Smooth muscle cell (in vitro differentiated cells): Measurements from ENCODE around the gene PREB. TPM values are rescaled to one million over a fixed set of nuclear protein-coding genes. Genes with fewer than 3 reads are reported as not detected.

Experiments
- DNase-seq: peaks from one replicate; lab custom pipeline; 2025; ENCODE audit not compliant: unreplicated experiment; lab: John Stamatoyannopoulos, UW
- H2AFZ ChIP-seq: fragments of 200-600 bp; sonication (generic); 2 replicates; pipeline ENCODE4 v1.6.0; 2016; ENCODE audit warnings: antibody characterized with exemption, low read depth, mild to moderate bottlenecking
- H3F3A ChIP-seq: fragments of 200-600 bp; sonication (generic); 2 replicates; pipeline ENCODE4 v1.6.0; 2017; ENCODE audit warnings: antibody characterized with exemption, low read depth
- H3K27ac ChIP-seq: fragments of 200-600 bp; sonication (generic); 2 replicates; pipeline ENCODE4 v1.5.1; 2016; ENCODE audit warnings: low read depth, mild to moderate bottlenecking
- H3K27me3 ChIP-seq: fragments of 200-600 bp; sonication (generic); 2 replicates; pipeline ENCODE4 v1.6.1; 2016; ENCODE audit warnings: low read depth, mild to moderate bottlenecking
- H3K36me3 ChIP-seq: fragments of 200-600 bp; sonication (generic); 2 replicates; pipeline ENCODE4 v1.5.1; 2016; ENCODE audit warnings: low read depth
- H3K4me1 ChIP-seq: fragments of 200-600 bp; sonication (generic); 2 replicates; pipeline ENCODE4 v1.5.1; 2016; ENCODE audit warnings: low read depth
- H3K4me2 ChIP-seq: fragments of 200-600 bp; sonication (generic); 2 replicates; pipeline ENCODE4 v1.6.0; 2016; ENCODE audit warnings: mild to moderate bottlenecking
- H3K4me3 ChIP-seq: fragments of 200-600 bp; sonication (generic); 2 replicates; pipeline ENCODE4 v1.5.1; 2016; ENCODE audit warnings: mild to moderate bottlenecking
- H3K79me2 ChIP-seq: fragments of 200-600 bp; sonication (generic); 2 replicates; pipeline ENCODE4 v1.6.0; 2016; ENCODE audit warnings: low read depth, mild to moderate bottlenecking
- H3K9ac ChIP-seq: fragments of 200-600 bp; sonication (generic); 2 replicates; pipeline ENCODE4 v1.6.0; 2016; ENCODE audit warnings: low read depth
- H3K9me3 ChIP-seq: fragments of 200-600 bp; sonication (generic); replicated peaks from 2 replicates; pipeline ENCODE4 v1.5.1; 2016; ENCODE audit warnings: low read depth
- H4K20me1 ChIP-seq: fragments of 200-600 bp; sonication (generic); 2 replicates; pipeline ENCODE4 v1.6.0; 2016; ENCODE audit warnings: low read depth
- CTCF ChIP-seq: fragments of 200-600 bp; sonication (generic); IDR thresholded peaks from 2 replicates; pipeline ENCODE4 v1.5.1; 2017; ENCODE audit warnings: borderline replicate concordance, mild to moderate bottlenecking, antibody characterized with exemption; ENCODE audit not compliant: insufficient read depth, poor library complexity, severe bottlenecking
- WGBS: methylation state at CpG from one replicate; pipeline ENCODE4 v1.1.7; 2016; ENCODE audit warnings: low lambda C conversion rate; 5-methylcytosine and 5-hydroxymethylcytosine counted together
- polyA plus RNA-seq: library from polyadenylated mRNA; unstranded; fragments of >200 nt; fragmentation: Nextera tagmentation; extraction: Ambion mirVana; gene quantifications from 2 replicates; pipeline ENCODE4 v1.2.1, GENCODE V29; 2016
- total RNA-seq: library from RNA; depleted of rRNA; stranded (reverse); fragments of >200 nt; gene quantifications from 2 replicates; pipeline ENCODE4 v1.2.3, GENCODE V29; 2014

The PREB gene
- total and polyA plus RNA-seq, 2 experiments from 2014 or later, result 53.2 to 62.6 TPM

GRCh38 chr2:27099334-27099955 lies 35.0 kb downstream of the PREB start:
- Histone ChIP-seq H3K36me3 (no peaks in the 10 kb centered on the region), H3F3A (no peaks in the 10 kb centered on the region), H3K4me2 (no peak overlapping the region), H3K27ac (no peak overlapping the region), H4K20me1 (no peaks in the 10 kb centered on the region), H2AFZ (no peak overlapping the region), H3K79me2 (no peaks in the 10 kb centered on the region), H3K4me3 (no peak overlapping the region), H3K4me1 (no peaks in the 10 kb centered on the region), H3K9ac (no peak overlapping the region), H3K27me3 (peaks cover 12% of the 10 kb centered on the region), H3K9me3 (no peaks in the 10 kb centered on the region)
- no peak for DNase-seq
- no peak for TF ChIP-seq CTCF
- WGBS, result 94% methylated on average over 19 of the region's 19 CpGs

- H3K4me3 ChIP-seq, result no peak overlapping the region
- H4K20me1 ChIP-seq, result no peaks in the 10 kb centered on the region
- no peak overlapping the region for H3K4me2 ChIP-seq
- 88% methylated on average over 14 of the region's 14 CpGs for WGBS
- peaks cover 7% of the 10 kb centered on the region for H3K27me3 ChIP-seq
- no peak overlapping the region for H2AFZ ChIP-seq
- H3F3A ChIP-seq, result no peaks in the 10 kb centered on the region
- H3K9ac ChIP-seq, result no peak overlapping the region
- H3K36me3 ChIP-seq, result no peaks in the 10 kb centered on the region
- no peak overlapping the region for H3K27ac ChIP-seq
- no peak for TF ChIP-seq CTCF
- DNase-seq, result no peak
- no peaks in the 10 kb centered on the region for H3K4me1 ChIP-seq
- H3K9me3 ChIP-seq, result no peaks in the 10 kb centered on the region
- H3K79me2 ChIP-seq, result no peaks in the 10 kb centered on the region
Measured at GRCh38 chr2:27097341-27097740, 37.1 kb downstream of the PREB start.

GRCh38 chr2:27096748-27097297 lies 37.6 kb downstream of the PREB start:
- Histone ChIP-seq H3K9ac (no peak overlapping the region), H3F3A (no peaks in the 10 kb centered on the region), H3K4me2 (no peak overlapping the region), H3K27me3 (peaks cover 4% of the 10 kb centered on the region), H3K9me3 (no peaks in the 10 kb centered on the region), H3K27ac (no peak overlapping the region), H3K36me3 (no peaks in the 10 kb centered on the region), H3K4me1 (no peaks in the 10 kb centered on the region), H3K79me2 (no peaks in the 10 kb centered on the region), H3K4me3 (no peak overlapping the region), H2AFZ (no peak overlapping the region), H4K20me1 (no peaks in the 10 kb centered on the region)
- 80% methylated on average over 3 of the region's 3 CpGs for WGBS
- TF ChIP-seq CTCF, result no peak
- DNase-seq, result no peak
